HG02642 (cell line): ENCODE results near the gene TRPV2.

Source experiments
- ATAC-seq: cut with Tn5 transposase; IDR thresholded peaks from one replicate; pipeline ENCODE4 v1.9.1; 2021; ENCODE audit warnings: mild to moderate bottlenecking; ENCODE audit not compliant: unreplicated experiment, poor library complexity

Gene TRPV2

GRCh38 chr17:16471295-16471694, 55.9 kb downstream of the TRPV2 start:
- ATAC-seq = no peak

- ATAC-seq = no peak
Observed at GRCh38 chr17:16472539-16472938, 57.2 kb downstream of the TRPV2 start.

GRCh38 chr17:16473044-16474011, 58.0 kb downstream of the TRPV2 start:
- no peak for ATAC-seq

- ATAC-seq = no peak
Observed at GRCh38 chr17:16474012-16474725, 58.8 kb downstream of the TRPV2 start.

- ATAC-seq = no peak
Observed at GRCh38 chr17:16475179-16475704, 59.9 kb downstream of the TRPV2 start.

DNA sequence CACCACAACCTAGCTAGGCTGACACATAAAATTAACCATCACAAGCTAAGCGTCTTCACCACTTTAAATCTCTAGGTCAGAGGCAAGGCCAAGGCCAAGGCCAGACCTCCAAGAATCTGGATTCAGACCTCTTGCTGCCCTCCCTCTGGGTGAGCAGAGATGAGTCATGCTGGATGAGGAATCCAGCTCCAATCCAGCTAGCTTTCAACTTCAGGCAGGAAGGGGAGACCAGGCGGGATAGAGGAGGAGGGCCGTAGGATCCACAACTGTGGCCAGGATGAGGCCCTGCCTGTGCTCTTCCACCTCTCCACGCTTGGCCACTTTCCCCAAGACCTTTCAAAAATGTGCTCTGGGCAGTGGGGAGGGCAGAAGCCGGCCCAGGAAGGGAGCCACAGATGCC, 61.9 kb downstream of the TRPV2 start:
- ATAC-seq = no peak

GRCh38 chr17:16477666-16478065, 62.3 kb downstream of the TRPV2 start:
- ATAC-seq = no peak

DNA sequence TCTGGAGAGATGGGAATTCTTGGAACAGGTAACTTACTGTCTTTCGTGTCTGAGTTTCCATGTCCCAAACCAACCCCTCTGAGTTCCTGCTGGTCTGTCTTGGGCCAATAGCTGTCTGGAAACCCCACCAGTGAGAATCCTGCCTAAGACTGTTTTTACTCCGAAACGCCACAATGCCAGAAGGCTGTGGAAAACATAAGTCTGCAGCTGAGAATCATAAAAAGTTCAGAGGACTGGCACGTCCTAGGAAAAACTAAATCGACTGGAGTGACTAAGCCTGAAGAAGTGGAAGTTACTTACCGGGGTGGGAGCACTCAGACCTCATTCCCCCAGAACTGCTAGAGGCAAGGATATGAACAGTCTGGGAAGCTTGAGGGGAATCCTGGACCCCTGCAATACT, 63.3 kb downstream of the TRPV2 start:
- no peak for ATAC-seq

- no peak for ATAC-seq
Observed at GRCh38 chr17:16479264-16479663, 63.9 kb downstream of the TRPV2 start.

- no peak for ATAC-seq
Observed at GRCh38 chr17:16480995-16481394, 65.6 kb downstream of the TRPV2 start.

DNA sequence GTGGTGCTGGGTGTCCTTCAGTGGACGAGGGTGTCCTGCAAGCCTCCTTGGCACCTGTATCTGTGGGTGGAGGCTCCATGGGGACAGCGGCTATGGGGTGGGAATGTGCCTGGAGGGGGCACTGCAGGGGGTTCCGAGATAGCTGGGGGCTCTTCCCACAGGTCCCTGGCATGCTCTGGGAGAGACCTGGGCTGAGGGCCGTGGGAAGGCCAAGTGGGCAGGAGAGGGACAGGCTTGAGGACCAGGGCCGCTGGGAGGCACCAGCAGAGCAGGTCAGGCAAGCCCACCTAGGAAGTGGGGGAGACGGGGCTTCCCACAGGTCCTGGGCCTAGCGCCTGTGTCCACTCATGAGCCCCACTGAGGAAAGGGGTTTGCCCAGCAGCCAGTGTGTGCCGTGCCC, 66.9 kb downstream of the TRPV2 start:
- no peak for ATAC-seq

GRCh38 chr17:16483021-16483645, 67.8 kb downstream of the TRPV2 start:
- ATAC-seq = no peak

DNA sequence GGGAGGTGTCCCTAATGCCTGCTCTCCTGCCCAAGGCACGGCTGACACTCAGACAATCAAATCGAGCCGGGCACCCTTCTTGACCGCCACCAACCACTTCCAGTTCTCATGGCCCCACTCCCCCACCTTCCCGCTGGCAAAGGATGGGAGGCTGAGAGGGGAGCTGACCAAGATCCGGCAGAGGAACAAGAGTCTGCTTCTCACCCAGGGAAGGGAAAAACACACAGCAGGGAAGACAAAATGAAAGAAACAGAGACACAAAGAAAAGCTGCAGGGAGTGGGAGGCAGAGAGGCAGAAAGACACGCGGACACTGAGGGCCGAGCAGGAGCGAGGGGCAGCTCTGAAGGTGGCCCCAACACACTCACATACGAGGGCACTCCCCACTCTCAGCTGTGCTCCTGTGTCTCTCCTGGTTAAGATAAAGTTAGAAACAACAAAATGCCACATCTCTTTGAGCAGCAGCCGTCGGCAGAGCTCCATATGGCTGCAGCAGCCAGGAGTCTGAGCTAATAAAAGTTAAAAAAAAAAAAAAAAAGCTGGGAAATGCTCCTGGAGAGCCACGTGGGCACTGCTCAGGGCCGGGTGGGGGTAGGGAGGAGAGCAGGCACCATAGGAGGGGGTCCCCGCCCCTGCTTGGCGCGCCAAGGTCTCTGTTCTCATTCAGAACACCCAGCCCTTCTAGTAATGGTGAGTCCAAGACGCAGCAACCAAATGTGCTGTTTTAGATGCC, 69.2 kb downstream of the TRPV2 start:
- no peak for ATAC-seq
